MCF 10A (cell line): ENCODE data around the gene NACC2. TPM values are rescaled to one million over a fixed set of nuclear protein-coding genes. Genes with fewer than 3 reads are reported as not detected.

Source experiments
- BruUV-seq: library from RNA; stranded (reverse); fragments of 400-500 nt; replicated peaks from 2 replicates; lab custom pipeline; 2021; lab: Mats Ljungman, UMichigan
- CTCF ChIA-PET: fragments of 300-600 bp; sonication (Branson Sonifier 250); formaldehyde crosslinking; extraction: SDS; loops from one replicate; lab custom pipeline; 2021; ENCODE audit warnings: antibody characterized with exemption, inconsistent platforms; lab: Yijun Ruan, JAX
- POLR2A ChIA-PET: fragments of 300-600, 350-650 bp; sonication (Branson Sonifier 250); formaldehyde crosslinking; extraction: SDS; loops from one replicate; lab custom pipeline; 2020; ENCODE audit warnings: antibody characterized with exemption, inconsistent platforms; lab: Yijun Ruan, JAX
- DNase-seq: peaks from one replicate; pipeline ENCODE4 v3.0.0-alpha.2; 2018; ENCODE audit not compliant: unreplicated experiment
- H3K27ac Mint-ChIP-seq: one replicate; pipeline ENCODE4 v1.8.0; 2022; ENCODE audit warnings: mild to moderate bottlenecking, low read depth, mixed read lengths; ENCODE audit not compliant: unreplicated experiment
- H3K27me3 Mint-ChIP-seq: one replicate; pipeline ENCODE4 v1.8.0; 2022; ENCODE audit warnings: mixed read lengths; ENCODE audit not compliant: insufficient read depth, unreplicated experiment
- H3K36me3 Mint-ChIP-seq: one replicate; pipeline ENCODE4 v1.8.0; 2022; ENCODE audit warnings: mild to moderate bottlenecking, moderate library complexity, mixed read lengths; ENCODE audit not compliant: insufficient read depth, unreplicated experiment
- H3K4me1 Mint-ChIP-seq: one replicate; pipeline ENCODE4 v1.8.0; 2022; ENCODE audit warnings: mixed read lengths; ENCODE audit not compliant: insufficient read depth, unreplicated experiment
- H3K4me3 Mint-ChIP-seq: one replicate; pipeline ENCODE4 v1.8.0; 2022; ENCODE audit warnings: mild to moderate bottlenecking, moderate library complexity, mixed read lengths; ENCODE audit not compliant: unreplicated experiment
- H3K9me3 Mint-ChIP-seq: one replicate; pipeline ENCODE4 v1.8.0; 2022; ENCODE audit warnings: mixed read lengths; ENCODE audit not compliant: unreplicated experiment
- CTCF ChIP-seq: fragments of 200-600 bp; IDR thresholded peaks from one replicate; pipeline ENCODE4 v1.8.0; 2022; ENCODE audit warnings: antibody characterized with exemption, mild to moderate bottlenecking; ENCODE audit not compliant: unreplicated experiment
- intact Hi-C: fragments of 100-400 bp; cut with micrococcal nuclease; formaldehyde crosslinking; loops from 2 replicates; pipeline ENCODE4 v1.14.1; 2022
- total RNA-seq: library from RNA; stranded (reverse); gene quantifications from 2 replicates; pipeline ENCODE4 v1.2.3, GENCODE V29; 2022

NACC2 gene
- total RNA-seq, 1 experiment from 2014 or later, result 16.5 TPM

GRCh38 chr9:136057236-136058081 is 37.6 kb downstream of the NACC2 start:
- no peaks in the 10 kb centered on the region for H3K36me3 Mint-ChIP-seq
- ChIA-PET POLR2A (interaction anchor here (0.6 kb wide), 1 partner anchor 145 kb away, joined by 3 read pairs; no protein-coding TSS in a partner anchor), CTCF (interaction anchor here (1.0 kb wide), 1 partner anchor 65 kb away, joined by 5 read pairs; no protein-coding TSS in a partner anchor)
- H3K9me3 Mint-ChIP-seq, result no peaks in the 10 kb centered on the region
- H3K4me3 Mint-ChIP-seq, result no peak overlapping the region
- DNase-seq, result no peak
- H3K27me3 Mint-ChIP-seq, result no peaks in the 10 kb centered on the region
- BruUV-seq, result no TSS peak
- peaks cover 9% of the 10 kb centered on the region for H3K4me1 Mint-ChIP-seq
- no peak for TF ChIP-seq CTCF
- H3K27ac Mint-ChIP-seq, result no peak overlapping the region
- intact Hi-C loops, result no loop called here

GRCh38 chr9:136056546-136057235 is 38.4 kb downstream of the NACC2 start:
- Mint-ChIP-seq H3K36me3 (no peaks in the 10 kb centered on the region), H3K9me3 (no peaks in the 10 kb centered on the region), H3K4me3 (no peak overlapping the region), H3K27me3 (no peaks in the 10 kb centered on the region), H3K27ac (no peak overlapping the region), H3K4me1 (peaks cover 9% of the 10 kb centered on the region)
- no TSS peak for BruUV-seq
- no peak for TF ChIP-seq CTCF
- CTCF ChIA-PET, result no interaction called here
- DNase-seq, result no peak
- POLR2A ChIA-PET, result interaction anchor here (0.6 to 1.9 kb wide), 2 partner anchors 54 to 146 kb away, joined by 3 to 5 read pairs; no protein-coding TSS in a partner anchor
- intact Hi-C loops, result no loop called here

- no peaks in the 10 kb centered on the region for H3K36me3 Mint-ChIP-seq
- peaks cover 9% of the 10 kb centered on the region for H3K4me1 Mint-ChIP-seq
Observed at GRCh38 chr9:136055715-136056545, 39.2 kb downstream of the NACC2 start.

More at GRCh38 chr9:136055715-136056545, 39.2 kb downstream of the NACC2 start:
- POLR2A ChIA-PET, result interaction anchor here (1.9 kb wide), 1 partner anchor 54 kb away, joined by 5 read pairs; no protein-coding TSS in a partner anchor
- no peak for DNase-seq
- Mint-ChIP-seq H3K27me3 (no peaks in the 10 kb centered on the region), H3K4me3 (no peak overlapping the region), H3K27ac (no peak overlapping the region), H3K9me3 (no peaks in the 10 kb centered on the region)
- CTCF ChIA-PET, result no interaction called here
- BruUV-seq, result no TSS peak
- no peak for TF ChIP-seq CTCF
- intact Hi-C loops, result no loop called here
